GM23338 (cell line): Measurements from ENCODE around the gene TMEM221. TPM values are rescaled to one million over a fixed set of nuclear protein-coding genes. Genes with fewer than 3 reads are reported as not detected.

ENCODE experiments used
- ATAC-seq: fragments of 200-7000 bp; cut with Tn5 transposase; 3 replicates; pipeline ENCODE4 v1.9.1; 2020
- DNase-seq: peaks from one replicate; pipeline ENCODE4 v3.0.0-alpha.2; 2015; ENCODE audit warnings: low spot score
- H2AFZ ChIP-seq: fragments of 200-600 bp; sonication (generic); 2 replicates; pipeline ENCODE4 v1.8.0; 2016; ENCODE audit warnings: antibody characterized with exemption, mild to moderate bottlenecking, moderate library complexity
- H3F3A ChIP-seq: fragments of 200-600 bp; sonication (generic); replicated peaks from 2 replicates; pipeline ENCODE4 v1.8.0; 2017; ENCODE audit warnings: antibody characterized with exemption, mixed run types, low read depth
- H3K27ac ChIP-seq: fragments of 200-600 bp; sonication (generic); 2 replicates; pipeline ENCODE4 v1.6.1; 2016; ENCODE audit warnings: low read depth
- H3K27me3 ChIP-seq: fragments of 200-600 bp; sonication (generic); 2 replicates; pipeline ENCODE4 v1.8.0; 2016; ENCODE audit warnings: mild to moderate bottlenecking, mixed run types, moderate library complexity; ENCODE audit not compliant: insufficient read depth
- H3K36me3 ChIP-seq: fragments of 200-600 bp; sonication (generic); 2 replicates; pipeline ENCODE4 v1.8.0; 2016; ENCODE audit warnings: mild to moderate bottlenecking; ENCODE audit not compliant: insufficient read depth
- H3K4me1 ChIP-seq: fragments of 200-600 bp; sonication (generic); 2 replicates; pipeline ENCODE4 v1.8.0; 2016; ENCODE audit warnings: mild to moderate bottlenecking, moderate library complexity; ENCODE audit not compliant: insufficient read depth
- H3K4me2 ChIP-seq: fragments of 200-600 bp; sonication (generic); 2 replicates; pipeline ENCODE4 v1.7.1; 2017; ENCODE audit warnings: mixed run types
- H3K4me3 ChIP-seq: fragments of 200-600 bp; sonication (generic); 2 replicates; pipeline ENCODE4 v1.6.1; 2016; ENCODE audit warnings: mixed run types
- H3K79me2 ChIP-seq: fragments of 200-600 bp; sonication (generic); replicated peaks from 2 replicates; pipeline ENCODE4 v1.8.0; 2017; ENCODE audit warnings: mild to moderate bottlenecking; ENCODE audit not compliant: insufficient read depth
- H3K9me2 ChIP-seq: fragments of 200-600 bp; sonication (generic); 2 replicates; pipeline ENCODE4 v1.8.0; 2017; ENCODE audit not compliant: insufficient read depth
- H4K20me1 ChIP-seq: fragments of 200-600 bp; sonication (generic); replicated peaks from 2 replicates; pipeline ENCODE4 v1.8.0; 2017; ENCODE audit warnings: mild to moderate bottlenecking; ENCODE audit not compliant: insufficient read depth
- H3K27ac Mint-ChIP-seq: 2 replicates; pipeline ENCODE4 v1.8.0; 2020; ENCODE audit warnings: inconsistent platforms, mild to moderate bottlenecking, moderate library complexity, mixed read lengths
- H3K27me3 Mint-ChIP-seq: 3 replicates; pipeline ENCODE4 v1.8.0; 2022; ENCODE audit warnings: low read depth, mild to moderate bottlenecking, moderate library complexity, mixed read lengths, inconsistent platforms; ENCODE audit not compliant: insufficient read depth, poor library complexity
- H3K36me3 Mint-ChIP-seq: 3 replicates; pipeline ENCODE4 v1.8.0; 2021; ENCODE audit warnings: low read depth, mild to moderate bottlenecking, inconsistent platforms, moderate library complexity, mixed read lengths
- H3K4me1 Mint-ChIP-seq: 3 replicates; pipeline ENCODE4 v1.8.0; 2020; ENCODE audit warnings: mild to moderate bottlenecking, inconsistent platforms, mixed read lengths
- H3K4me3 Mint-ChIP-seq: 3 replicates; pipeline ENCODE4 v1.8.0; 2021; ENCODE audit warnings: moderate library complexity, mild to moderate bottlenecking, inconsistent platforms, mixed read lengths
- H3K9me3 Mint-ChIP-seq: 3 replicates; pipeline ENCODE4 v1.8.0; 2020; ENCODE audit warnings: moderate library complexity, mild to moderate bottlenecking, inconsistent platforms, mixed read lengths
- CREB1 ChIP-seq: fragments of 250-450 bp; sonication (Bioruptor Pico); IDR thresholded peaks from 2 replicates; pipeline ENCODE4 v1.5.0; 2020; ENCODE audit warnings: low read depth, mild to moderate bottlenecking, moderate library complexity
- EZH2 ChIP-seq: fragments of 200-600 bp; sonication (generic); IDR thresholded peaks from one replicate; pipeline ENCODE4 v1.8.0; 2017; ENCODE audit warnings: antibody characterized with exemption, mild to moderate bottlenecking, low read depth; ENCODE audit not compliant: unreplicated experiment
- EZH2phosphoT487 ChIP-seq: fragments of 200-600 bp; sonication (generic); IDR thresholded peaks from one replicate; pipeline ENCODE4 v1.8.1; 2018; ENCODE audit warnings: antibody characterized with exemption; ENCODE audit not compliant: unreplicated experiment
- JUNB ChIP-seq: IDR thresholded peaks from one replicate; pipeline ENCODE4 v1.6.1; 2016; ENCODE audit warnings: antibody characterized with exemption; ENCODE audit not compliant: unreplicated experiment
- NANOG ChIP-seq: IDR thresholded peaks from 2 replicates; pipeline ENCODE4 v1.6.1; 2016; ENCODE audit warnings: antibody characterized with exemption, borderline replicate concordance
- POLR2AphosphoS5 ChIP-seq: IDR thresholded peaks from 2 replicates; pipeline ENCODE4 v1.6.1; 2016; ENCODE audit warnings: antibody characterized with exemption, low read depth
- STAT1 ChIP-seq: IDR thresholded peaks from one replicate; pipeline ENCODE4 v1.6.1; 2016; ENCODE audit warnings: antibody characterized with exemption; ENCODE audit not compliant: unreplicated experiment
- ZNF114 ChIP-seq: fragments of 250-450 bp; sonication (Bioruptor Pico); IDR thresholded peaks from 2 replicates; pipeline ENCODE4 v1.5.0; 2020; ENCODE audit warnings: mild to moderate bottlenecking, moderate library complexity
- ZNF331 ChIP-seq: fragments of 250-450 bp; sonication (Bioruptor Pico); IDR thresholded peaks from 2 replicates; pipeline ENCODE4 v1.5.0; 2020; ENCODE audit warnings: low read depth, mild to moderate bottlenecking, moderate library complexity
- polyA plus RNA-seq: library from polyadenylated mRNA; unstranded; fragments of >200 nt; fragmentation: Nextera tagmentation; extraction: Ambion mirVana; gene quantifications from 2 replicates; pipeline ENCODE4 v1.2.1, GENCODE V29; 2016
- total RNA-seq: library from RNA; depleted of rRNA; stranded (reverse); fragments of >200 nt; shearing (Covaris generic); gene quantifications from 2 replicates; pipeline ENCODE4 v1.2.3, GENCODE V29; 2014
- TF ChIP-seq, protein P1 (sequence below): IDR thresholded peaks from 2 replicates; pipeline ENCODE4 v1.6.1; 2016; ENCODE audit warnings: antibody characterized with exemption
- TF ChIP-seq, protein P2 (sequence below), 2 experiments: fragments of 200-600 bp in 1 of 2; sonication (generic) in 1 of 2; conservative IDR thresholded peaks; 2 replicates each; pipeline versions ENCODE4 v1.5.1 to v1.6.1; 2016 to 2017; ENCODE audit warnings: antibody characterized with exemption in 2 of 2, low read depth in 2 of 2, mild to moderate bottlenecking in 2 of 2, moderate library complexity in 1 of 2
- TF ChIP-seq, protein P3 (sequence below): fragments of 250-450 bp; sonication (Bioruptor Pico); IDR thresholded peaks from 2 replicates; pipeline ENCODE4 v1.5.0; 2020; ENCODE audit warnings: mild to moderate bottlenecking, moderate library complexity
- TF ChIP-seq, protein P4 (sequence below): IDR thresholded peaks from one replicate; pipeline ENCODE4 v1.6.1; 2018; ENCODE audit warnings: antibody characterized with exemption; ENCODE audit not compliant: unreplicated experiment

The TMEM221 gene
- total and polyA plus RNA-seq, 2 experiments from 2014 or later = 0.40 to 0.90 TPM

DNA sequence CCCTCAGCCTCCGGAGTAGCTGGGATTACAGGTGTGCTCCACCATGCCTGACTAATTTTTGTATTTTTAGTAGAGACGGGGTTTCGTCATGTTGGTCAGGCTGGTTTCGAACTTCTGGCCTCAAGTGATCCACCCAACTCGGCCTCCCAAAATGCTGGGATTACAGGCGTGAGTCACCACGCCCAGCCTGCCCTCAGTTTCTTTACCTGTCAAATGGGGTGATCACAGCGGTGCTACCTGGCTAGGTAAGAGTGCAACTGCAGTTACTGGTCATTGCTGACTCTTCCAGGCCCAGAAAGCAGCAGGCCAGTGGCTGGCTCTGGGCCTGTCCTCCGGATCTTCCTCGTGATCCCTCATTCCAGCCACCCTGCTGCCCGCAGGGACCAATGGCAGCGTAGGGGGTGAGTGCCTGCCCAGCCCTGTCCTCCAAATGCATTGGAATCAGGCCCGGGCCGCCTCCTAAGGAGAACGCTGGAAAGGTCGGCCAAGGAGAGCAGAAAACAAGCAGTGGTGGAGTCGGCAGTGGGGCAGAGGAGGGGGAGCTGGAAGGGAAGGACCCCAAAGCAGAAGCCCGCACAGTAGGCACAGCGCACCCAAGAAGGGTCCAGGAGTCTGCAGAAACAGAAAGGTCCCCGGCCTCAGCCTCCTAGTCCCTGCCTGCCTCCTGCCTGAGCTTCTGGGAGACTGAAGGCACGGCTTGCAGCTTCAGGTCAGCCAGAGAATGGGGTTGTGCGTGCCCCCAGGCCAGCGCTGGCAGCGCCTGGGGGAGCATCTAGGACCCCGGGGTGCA is 20.0 kb upstream of the TMEM221 start:
- Mint-ChIP-seq H3K27ac (peak overlapping the region; percentile 91), H3K36me3 (no peaks in the 10 kb centered on the region; the same call in 2 of the 3 replicates), H3K4me1 (peaks cover 23% of the 10 kb centered on the region), H3K9me3 (no peaks in the 10 kb centered on the region), H3K4me3 (peak overlapping the region; percentile 94), H3K27me3 (peaks cover 14% of the 10 kb centered on the region)
- Histone ChIP-seq H3K36me3 (no peaks in the 10 kb centered on the region), H3K4me3 (peak overlapping the region; percentile 92), H3K27me3 (peaks cover 24% of the 10 kb centered on the region), H3K79me2 (no peaks in the 10 kb centered on the region), H2AFZ (peak overlapping the region; percentile 98), H3K4me2 (peak overlapping the region; percentile 96), H3K9me2 (no peaks in the 10 kb centered on the region), H3F3A (0 out of 2 replicates have a peak, but pooled peaks cover 6% of the 10 kb centered on the region), H4K20me1 (no peaks in the 10 kb centered on the region), H3K4me1 (peaks cover 12% of the 10 kb centered on the region), H3K27ac (no peak overlapping the region)
- peak; percentile 46 for DNase-seq
- TF ChIP-seq JUNB (no peak), ZNF114 (CRISPR knock-in tag) (no peak), NANOG (no peak), ZNF331 (CRISPR knock-in tag) (no peak), STAT1 (no peak), EZH2phosphoT487 (no peak), POLR2AphosphoS5 (no peak), EZH2 (no peak), CREB1 (no peak)
- TF ChIP-seq, protein P1, sequence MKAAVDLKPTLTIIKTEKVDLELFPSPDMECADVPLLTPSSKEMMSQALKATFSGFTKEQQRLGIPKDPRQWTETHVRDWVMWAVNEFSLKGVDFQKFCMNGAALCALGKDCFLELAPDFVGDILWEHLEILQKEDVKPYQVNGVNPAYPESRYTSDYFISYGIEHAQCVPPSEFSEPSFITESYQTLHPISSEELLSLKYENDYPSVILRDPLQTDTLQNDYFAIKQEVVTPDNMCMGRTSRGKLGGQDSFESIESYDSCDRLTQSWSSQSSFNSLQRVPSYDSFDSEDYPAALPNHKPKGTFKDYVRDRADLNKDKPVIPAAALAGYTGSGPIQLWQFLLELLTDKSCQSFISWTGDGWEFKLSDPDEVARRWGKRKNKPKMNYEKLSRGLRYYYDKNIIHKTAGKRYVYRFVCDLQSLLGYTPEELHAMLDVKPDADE = no peak
- TF ChIP-seq, protein P2, sequence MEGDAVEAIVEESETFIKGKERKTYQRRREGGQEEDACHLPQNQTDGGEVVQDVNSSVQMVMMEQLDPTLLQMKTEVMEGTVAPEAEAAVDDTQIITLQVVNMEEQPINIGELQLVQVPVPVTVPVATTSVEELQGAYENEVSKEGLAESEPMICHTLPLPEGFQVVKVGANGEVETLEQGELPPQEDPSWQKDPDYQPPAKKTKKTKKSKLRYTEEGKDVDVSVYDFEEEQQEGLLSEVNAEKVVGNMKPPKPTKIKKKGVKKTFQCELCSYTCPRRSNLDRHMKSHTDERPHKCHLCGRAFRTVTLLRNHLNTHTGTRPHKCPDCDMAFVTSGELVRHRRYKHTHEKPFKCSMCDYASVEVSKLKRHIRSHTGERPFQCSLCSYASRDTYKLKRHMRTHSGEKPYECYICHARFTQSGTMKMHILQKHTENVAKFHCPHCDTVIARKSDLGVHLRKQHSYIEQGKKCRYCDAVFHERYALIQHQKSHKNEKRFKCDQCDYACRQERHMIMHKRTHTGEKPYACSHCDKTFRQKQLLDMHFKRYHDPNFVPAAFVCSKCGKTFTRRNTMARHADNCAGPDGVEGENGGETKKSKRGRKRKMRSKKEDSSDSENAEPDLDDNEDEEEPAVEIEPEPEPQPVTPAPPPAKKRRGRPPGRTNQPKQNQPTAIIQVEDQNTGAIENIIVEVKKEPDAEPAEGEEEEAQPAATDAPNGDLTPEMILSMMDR (conservative IDR thresholded peaks at IDR 0.05; ENCODE audit: low read depth in 2 of 2) = no peak
- TF ChIP-seq, protein P3, sequence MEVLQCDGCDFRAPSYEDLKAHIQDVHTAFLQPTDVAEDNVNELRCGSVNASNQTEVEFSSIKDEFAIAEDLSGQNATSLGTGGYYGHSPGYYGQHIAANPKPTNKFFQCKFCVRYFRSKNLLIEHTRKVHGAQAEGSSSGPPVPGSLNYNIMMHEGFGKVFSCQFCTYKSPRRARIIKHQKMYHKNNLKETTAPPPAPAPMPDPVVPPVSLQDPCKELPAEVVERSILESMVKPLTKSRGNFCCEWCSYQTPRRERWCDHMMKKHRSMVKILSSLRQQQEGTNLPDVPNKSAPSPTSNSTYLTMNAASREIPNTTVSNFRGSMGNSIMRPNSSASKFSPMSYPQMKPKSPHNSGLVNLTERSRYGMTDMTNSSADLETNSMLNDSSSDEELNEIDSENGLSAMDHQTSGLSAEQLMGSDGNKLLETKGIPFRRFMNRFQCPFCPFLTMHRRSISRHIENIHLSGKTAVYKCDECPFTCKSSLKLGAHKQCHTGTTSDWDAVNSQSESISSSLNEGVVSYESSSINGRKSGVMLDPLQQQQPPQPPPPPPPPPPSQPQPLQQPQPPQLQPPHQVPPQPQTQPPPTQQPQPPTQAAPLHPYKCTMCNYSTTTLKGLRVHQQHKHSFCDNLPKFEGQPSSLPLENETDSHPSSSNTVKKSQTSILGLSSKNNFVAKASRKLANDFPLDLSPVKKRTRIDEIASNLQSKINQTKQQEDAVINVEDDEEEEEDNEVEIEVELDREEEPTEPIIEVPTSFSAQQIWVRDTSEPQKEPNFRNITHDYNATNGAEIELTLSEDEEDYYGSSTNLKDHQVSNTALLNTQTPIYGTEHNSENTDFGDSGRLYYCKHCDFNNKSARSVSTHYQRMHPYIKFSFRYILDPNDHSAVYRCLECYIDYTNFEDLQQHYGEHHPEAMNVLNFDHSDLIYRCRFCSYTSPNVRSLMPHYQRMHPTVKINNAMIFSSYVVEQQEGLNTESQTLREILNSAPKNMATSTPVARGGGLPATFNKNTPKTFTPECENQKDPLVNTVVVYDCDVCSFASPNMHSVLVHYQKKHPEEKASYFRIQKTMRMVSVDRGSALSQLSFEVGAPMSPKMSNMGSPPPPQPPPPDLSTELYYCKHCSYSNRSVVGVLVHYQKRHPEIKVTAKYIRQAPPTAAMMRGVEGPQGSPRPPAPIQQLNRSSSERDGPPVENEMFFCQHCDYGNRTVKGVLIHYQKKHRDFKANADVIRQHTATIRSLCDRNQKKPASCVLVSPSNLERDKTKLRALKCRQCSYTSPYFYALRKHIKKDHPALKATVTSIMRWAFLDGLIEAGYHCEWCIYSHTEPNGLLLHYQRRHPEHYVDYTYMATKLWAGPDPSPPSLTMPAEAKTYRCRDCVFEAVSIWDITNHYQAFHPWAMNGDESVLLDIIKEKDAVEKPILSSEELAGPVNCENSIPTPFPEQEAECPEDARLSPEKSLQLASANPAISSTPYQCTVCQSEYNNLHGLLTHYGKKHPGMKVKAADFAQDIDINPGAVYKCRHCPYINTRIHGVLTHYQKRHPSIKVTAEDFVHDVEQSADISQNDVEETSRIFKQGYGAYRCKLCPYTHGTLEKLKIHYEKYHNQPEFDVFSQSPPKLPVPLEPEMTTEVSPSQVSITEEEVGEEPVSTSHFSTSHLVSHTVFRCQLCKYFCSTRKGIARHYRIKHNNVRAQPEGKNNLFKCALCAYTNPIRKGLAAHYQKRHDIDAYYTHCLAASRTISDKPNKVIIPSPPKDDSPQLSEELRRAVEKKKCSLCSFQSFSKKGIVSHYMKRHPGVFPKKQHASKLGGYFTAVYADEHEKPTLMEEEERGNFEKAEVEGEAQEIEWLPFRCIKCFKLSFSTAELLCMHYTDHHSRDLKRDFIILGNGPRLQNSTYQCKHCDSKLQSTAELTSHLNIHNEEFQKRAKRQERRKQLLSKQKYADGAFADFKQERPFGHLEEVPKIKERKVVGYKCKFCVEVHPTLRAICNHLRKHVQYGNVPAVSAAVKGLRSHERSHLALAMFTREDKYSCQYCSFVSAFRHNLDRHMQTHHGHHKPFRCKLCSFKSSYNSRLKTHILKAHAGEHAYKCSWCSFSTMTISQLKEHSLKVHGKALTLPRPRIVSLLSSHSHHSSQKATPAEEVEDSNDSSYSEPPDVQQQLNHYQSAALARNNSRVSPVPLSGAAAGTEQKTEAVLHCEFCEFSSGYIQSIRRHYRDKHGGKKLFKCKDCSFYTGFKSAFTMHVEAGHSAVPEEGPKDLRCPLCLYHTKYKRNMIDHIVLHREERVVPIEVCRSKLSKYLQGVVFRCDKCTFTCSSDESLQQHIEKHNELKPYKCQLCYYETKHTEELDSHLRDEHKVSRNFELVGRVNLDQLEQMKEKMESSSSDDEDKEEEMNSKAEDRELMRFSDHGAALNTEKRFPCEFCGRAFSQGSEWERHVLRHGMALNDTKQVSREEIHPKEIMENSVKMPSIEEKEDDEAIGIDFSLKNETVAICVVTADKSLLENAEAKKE = no peak
- TF ChIP-seq, protein P4, sequence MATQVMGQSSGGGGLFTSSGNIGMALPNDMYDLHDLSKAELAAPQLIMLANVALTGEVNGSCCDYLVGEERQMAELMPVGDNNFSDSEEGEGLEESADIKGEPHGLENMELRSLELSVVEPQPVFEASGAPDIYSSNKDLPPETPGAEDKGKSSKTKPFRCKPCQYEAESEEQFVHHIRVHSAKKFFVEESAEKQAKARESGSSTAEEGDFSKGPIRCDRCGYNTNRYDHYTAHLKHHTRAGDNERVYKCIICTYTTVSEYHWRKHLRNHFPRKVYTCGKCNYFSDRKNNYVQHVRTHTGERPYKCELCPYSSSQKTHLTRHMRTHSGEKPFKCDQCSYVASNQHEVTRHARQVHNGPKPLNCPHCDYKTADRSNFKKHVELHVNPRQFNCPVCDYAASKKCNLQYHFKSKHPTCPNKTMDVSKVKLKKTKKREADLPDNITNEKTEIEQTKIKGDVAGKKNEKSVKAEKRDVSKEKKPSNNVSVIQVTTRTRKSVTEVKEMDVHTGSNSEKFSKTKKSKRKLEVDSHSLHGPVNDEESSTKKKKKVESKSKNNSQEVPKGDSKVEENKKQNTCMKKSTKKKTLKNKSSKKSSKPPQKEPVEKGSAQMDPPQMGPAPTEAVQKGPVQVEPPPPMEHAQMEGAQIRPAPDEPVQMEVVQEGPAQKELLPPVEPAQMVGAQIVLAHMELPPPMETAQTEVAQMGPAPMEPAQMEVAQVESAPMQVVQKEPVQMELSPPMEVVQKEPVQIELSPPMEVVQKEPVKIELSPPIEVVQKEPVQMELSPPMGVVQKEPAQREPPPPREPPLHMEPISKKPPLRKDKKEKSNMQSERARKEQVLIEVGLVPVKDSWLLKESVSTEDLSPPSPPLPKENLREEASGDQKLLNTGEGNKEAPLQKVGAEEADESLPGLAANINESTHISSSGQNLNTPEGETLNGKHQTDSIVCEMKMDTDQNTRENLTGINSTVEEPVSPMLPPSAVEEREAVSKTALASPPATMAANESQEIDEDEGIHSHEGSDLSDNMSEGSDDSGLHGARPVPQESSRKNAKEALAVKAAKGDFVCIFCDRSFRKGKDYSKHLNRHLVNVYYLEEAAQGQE = no peak
- no peak for ATAC-seq
